HEK293 (cell line): ENCODE measurements around the gene VAT1L.
A peak's percentile ranks its signal among the peaks of the same experiment; 100 is the strongest.

Source experiments
- MZF1 ChIP-seq: fragments of 450-650 bp; formaldehyde crosslinking; IDR thresholded peaks from 2 replicates; pipeline ENCODE4 v1.5.1; 2017; ENCODE audit warnings: missing biosample characterization, missing genetic modification characterization, borderline replicate concordance
- OVOL3 ChIP-seq: fragments of 450-650 bp; formaldehyde crosslinking; IDR thresholded peaks from 2 replicates; pipeline ENCODE4 v1.5.1; 2016; ENCODE audit warnings: missing biosample characterization, missing genetic modification characterization
- YY1 ChIP-seq: fragments of 450-650 bp; formaldehyde crosslinking; IDR thresholded peaks from 2 replicates; pipeline ENCODE4 v1.5.1; 2018; ENCODE audit warnings: missing biosample characterization, missing genetic modification characterization
- ZBTB48 ChIP-seq: fragments of 450-650 bp; formaldehyde crosslinking; IDR thresholded peaks from 2 replicates; pipeline ENCODE4 v1.5.1; 2016; ENCODE audit warnings: missing biosample characterization, missing genetic modification characterization
- ZNF146 ChIP-seq: fragments of 450-650 bp; formaldehyde crosslinking; IDR thresholded peaks from 2 replicates; pipeline ENCODE4 v1.5.1; 2016; ENCODE audit warnings: missing biosample characterization, missing genetic modification characterization
- ZNF24 ChIP-seq: fragments of 450-650 bp; formaldehyde crosslinking; IDR thresholded peaks from 2 replicates; pipeline ENCODE4 v1.5.1; 2016; ENCODE audit warnings: missing biosample characterization, missing genetic modification characterization
- ZNF544 ChIP-seq: fragments of 450-650 bp; formaldehyde crosslinking; IDR thresholded peaks from 2 replicates; pipeline ENCODE4 v1.5.0; 2017; ENCODE audit warnings: missing biosample characterization, missing genetic modification characterization
- ZNF777 ChIP-seq: fragments of 450-650 bp; formaldehyde crosslinking; IDR thresholded peaks from 2 replicates; pipeline ENCODE4 v1.5.1; 2017; ENCODE audit warnings: missing biosample characterization, missing genetic modification characterization, borderline replicate concordance
- ZNF830 ChIP-seq: fragments of 450-650 bp; IDR thresholded peaks from 2 replicates; pipeline ENCODE4 v1.5.0; 2018; ENCODE audit warnings: missing biosample characterization, missing genetic modification characterization, low read depth, mild to moderate bottlenecking, moderate library complexity
- TF ChIP-seq, protein P1 (sequence below): fragments of 450-650 bp; formaldehyde crosslinking; IDR thresholded peaks from 2 replicates; pipeline ENCODE4 v1.5.1; 2016; ENCODE audit warnings: missing biosample characterization, missing genetic modification characterization

- TF ChIP-seq, protein P1, sequence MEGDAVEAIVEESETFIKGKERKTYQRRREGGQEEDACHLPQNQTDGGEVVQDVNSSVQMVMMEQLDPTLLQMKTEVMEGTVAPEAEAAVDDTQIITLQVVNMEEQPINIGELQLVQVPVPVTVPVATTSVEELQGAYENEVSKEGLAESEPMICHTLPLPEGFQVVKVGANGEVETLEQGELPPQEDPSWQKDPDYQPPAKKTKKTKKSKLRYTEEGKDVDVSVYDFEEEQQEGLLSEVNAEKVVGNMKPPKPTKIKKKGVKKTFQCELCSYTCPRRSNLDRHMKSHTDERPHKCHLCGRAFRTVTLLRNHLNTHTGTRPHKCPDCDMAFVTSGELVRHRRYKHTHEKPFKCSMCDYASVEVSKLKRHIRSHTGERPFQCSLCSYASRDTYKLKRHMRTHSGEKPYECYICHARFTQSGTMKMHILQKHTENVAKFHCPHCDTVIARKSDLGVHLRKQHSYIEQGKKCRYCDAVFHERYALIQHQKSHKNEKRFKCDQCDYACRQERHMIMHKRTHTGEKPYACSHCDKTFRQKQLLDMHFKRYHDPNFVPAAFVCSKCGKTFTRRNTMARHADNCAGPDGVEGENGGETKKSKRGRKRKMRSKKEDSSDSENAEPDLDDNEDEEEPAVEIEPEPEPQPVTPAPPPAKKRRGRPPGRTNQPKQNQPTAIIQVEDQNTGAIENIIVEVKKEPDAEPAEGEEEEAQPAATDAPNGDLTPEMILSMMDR (tag by site-specific recombination): peak; percentile 54
- TF ChIP-seq ZNF544 (tag by site-specific recombination) (no peak), ZBTB48 (tag by site-specific recombination) (no peak), ZNF24 (tag by site-specific recombination) (no peak), MZF1 (tag by site-specific recombination) (no peak), ZNF777 (tag by site-specific recombination) (no peak), ZNF830 (tag by site-specific recombination) (no peak), OVOL3 (tag by site-specific recombination) (no peak), YY1 (tag by site-specific recombination) (no peak), ZNF146 (tag by site-specific recombination) (no peak)
These were observed 183.1 kb downstream of the VAT1L start for GRCh38 chr16:77971306-77972061.
